ENCODE data around the gene FRYL.

FRYL gene

GRCh38 chr4:48556268-48556667 lies 223.8 kb downstream of the FRYL start:
- no peak overlapping the region for H3K4me3 ChIP-seq (ENCODE audit: low read depth, low read length, poor library complexity, severe bottlenecking)
- H3K79me2 ChIP-seq (ENCODE audit: insufficient read depth, low read length), result no peaks in the 10 kb centered on the region
- H4K20me1 ChIP-seq (ENCODE audit: insufficient read depth, low read length), result no peaks in the 10 kb centered on the region
- H3K27ac ChIP-seq (ENCODE audit: low read depth, low read length, poor library complexity, severe bottlenecking), result no peak overlapping the region
- no peak overlapping the region for H2AFZ ChIP-seq (ENCODE audit: low read length)
- H3K9ac ChIP-seq (ENCODE audit: low read length), result no peak overlapping the region
- no peaks in the 10 kb centered on the region for H3F3A ChIP-seq (ENCODE audit: insufficient read depth, low read length)
- H3K36me3 ChIP-seq (ENCODE audit: insufficient read depth, low read length), result peaks cover 63% of the 10 kb centered on the region
- H3K4me2 ChIP-seq (ENCODE audit: low read length), result no peak overlapping the region
- no peaks in the 10 kb centered on the region for H3K9me3 ChIP-seq (ENCODE audit: low read length)
- no peaks in the 10 kb centered on the region for H3K27me3 ChIP-seq (ENCODE audit: insufficient read depth, low read length)
- H3K9me2 ChIP-seq (ENCODE audit: low read depth, low read length), result no peaks in the 10 kb centered on the region
- no peaks in the 10 kb centered on the region for H3K4me1 ChIP-seq (ENCODE audit: insufficient read depth, low read length, severe bottlenecking)
- TF ChIP-seq CTCF (IDR thresholded peaks at IDR 0.05; ENCODE audit: low read length) (no peak), EZH2 (IDR thresholded peaks at IDR 0.05; ENCODE audit: borderline replicate concordance, low read length) (no peak)

GRCh38 chr4:48554606-48555005 lies 225.5 kb downstream of the FRYL start:
- TF ChIP-seq CTCF (IDR thresholded peaks at IDR 0.05; ENCODE audit: low read length) (no peak), EZH2 (IDR thresholded peaks at IDR 0.05; ENCODE audit: borderline replicate concordance, low read length) (no peak)
- Histone ChIP-seq H4K20me1 (ENCODE audit: insufficient read depth, low read length) (no peaks in the 10 kb centered on the region), H3K9me2 (ENCODE audit: low read depth, low read length) (no peaks in the 10 kb centered on the region), H3K36me3 (ENCODE audit: insufficient read depth, low read length) (peaks cover 64% of the 10 kb centered on the region), H3K4me1 (ENCODE audit: insufficient read depth, low read length, severe bottlenecking) (no peaks in the 10 kb centered on the region), H3K4me3 (ENCODE audit: low read depth, low read length, poor library complexity, severe bottlenecking) (no peak overlapping the region), H3K4me2 (ENCODE audit: low read length) (no peak overlapping the region), H3K27me3 (ENCODE audit: insufficient read depth, low read length) (no peaks in the 10 kb centered on the region), H3K27ac (ENCODE audit: low read depth, low read length, poor library complexity, severe bottlenecking) (no peak overlapping the region), H2AFZ (ENCODE audit: low read length) (no peak overlapping the region), H3K79me2 (ENCODE audit: insufficient read depth, low read length) (no peaks in the 10 kb centered on the region), H3K9ac (ENCODE audit: low read length) (no peak overlapping the region), H3F3A (ENCODE audit: insufficient read depth, low read length) (no peaks in the 10 kb centered on the region), H3K9me3 (ENCODE audit: low read length) (no peaks in the 10 kb centered on the region)

GRCh38 chr4:48553720-48554119 lies 226.4 kb downstream of the FRYL start:
- Histone ChIP-seq H3K27me3 (ENCODE audit: insufficient read depth, low read length) (no peaks in the 10 kb centered on the region), H3K4me2 (ENCODE audit: low read length) (no peak overlapping the region), H2AFZ (ENCODE audit: low read length) (no peak overlapping the region), H4K20me1 (ENCODE audit: insufficient read depth, low read length) (no peaks in the 10 kb centered on the region), H3K4me3 (ENCODE audit: low read depth, low read length, poor library complexity, severe bottlenecking) (no peak overlapping the region), H3K9ac (ENCODE audit: low read length) (no peak overlapping the region), H3K9me3 (ENCODE audit: low read length) (no peaks in the 10 kb centered on the region), H3K4me1 (ENCODE audit: insufficient read depth, low read length, severe bottlenecking) (no peaks in the 10 kb centered on the region), H3K79me2 (ENCODE audit: insufficient read depth, low read length) (no peaks in the 10 kb centered on the region), H3F3A (ENCODE audit: insufficient read depth, low read length) (no peaks in the 10 kb centered on the region), H3K27ac (ENCODE audit: low read depth, low read length, poor library complexity, severe bottlenecking) (no peak overlapping the region), H3K36me3 (ENCODE audit: insufficient read depth, low read length) (peaks cover 62% of the 10 kb centered on the region), H3K9me2 (ENCODE audit: low read depth, low read length) (no peaks in the 10 kb centered on the region)
- TF ChIP-seq EZH2 (IDR thresholded peaks at IDR 0.05; ENCODE audit: borderline replicate concordance, low read length), result no peak
- TF ChIP-seq CTCF (IDR thresholded peaks at IDR 0.05; ENCODE audit: low read length), result no peak

All from OCI-LY1 (cell line).